H1 (cell line): Measurements from ENCODE around the gene ABHD13. TPM values are rescaled to one million over a fixed set of nuclear protein-coding genes. Genes with fewer than 3 reads are reported as not detected.

Source experiments
- CTCF ChIA-PET: fragments of 300-600 bp; sonication (Branson Sonifier 250); formaldehyde crosslinking; loops from one replicate; lab custom pipeline; 2021; ENCODE audit not compliant: partially characterized antibody; lab: Charles Lee
- POLR2A ChIA-PET: fragments of 300-600 bp; sonication (Branson Sonifier 250); formaldehyde crosslinking; loops from one replicate; lab custom pipeline; 2021; ENCODE audit warnings: inconsistent platforms; ENCODE audit not compliant: partially characterized antibody; lab: Charles Lee
- DNase-seq, 2 experiments: peaks; one replicate each; pipeline versions ENCODE4 v3.0.0 to v3.0.0-alpha.2; 2010 to 2022; ENCODE audit warnings: low spot score in 2 of 2, low read depth in 1 of 2, mixed read lengths in 1 of 2
- FAIRE-seq: peaks from 2 replicates; lab custom pipeline; 2011; peaks lifted over from hg19 to GRCh38; lab: Jason Lieb, UNC
- H2AFZ ChIP-seq: 2 replicates; pipeline ENCODE4 v1.8.1; 2012; ENCODE audit warnings: low read length, inconsistent platforms
- H2AK5ac ChIP-seq: 2 replicates; pipeline ENCODE4 v1.6.1; 2013; ENCODE audit warnings: low read depth, low read length
- H2BK120ac ChIP-seq: replicated peaks from 2 replicates; pipeline ENCODE3; 2013; ENCODE audit warnings: low read depth, low read length, inconsistent platforms
- H2BK12ac ChIP-seq: 2 replicates; pipeline ENCODE4 v1.6.1; 2013; ENCODE audit warnings: low read depth, low read length
- H2BK15ac ChIP-seq: 2 replicates; pipeline ENCODE4 v1.6.1; 2013; ENCODE audit warnings: low read length
- H2BK20ac ChIP-seq: 2 replicates; pipeline ENCODE4 v1.6.1; 2013; ENCODE audit warnings: low read length
- H2BK5ac ChIP-seq: 2 replicates; pipeline ENCODE4 v1.6.1; 2013; ENCODE audit warnings: low read depth, low read length
- H3K14ac ChIP-seq: 2 replicates; pipeline ENCODE4 v1.6.1; 2013; ENCODE audit warnings: inconsistent platforms; ENCODE audit not compliant: insufficient read length
- H3K18ac ChIP-seq: 2 replicates; pipeline ENCODE4 v1.6.1; 2013; ENCODE audit warnings: low read length; ENCODE audit errors: extremely low read depth
- H3K23ac ChIP-seq: 2 replicates; pipeline ENCODE4 v1.6.1; 2013; ENCODE audit warnings: inconsistent platforms; ENCODE audit not compliant: insufficient read length
- H3K23me2 ChIP-seq: 2 replicates; pipeline ENCODE4 v1.6.1; 2013; ENCODE audit warnings: low read depth, low read length
- H3K27ac ChIP-seq: 2 replicates; pipeline ENCODE4 v1.6.1; 2011; ENCODE audit warnings: low read depth, low read length, inconsistent platforms
- H3K27me3 ChIP-seq, 4 experiments: replicated peaks in 1 of 4; 1 replicate in 1 of 4; 2 replicates in 3 of 4; pipeline versions ENCODE4 v1.6.1 to v1.8.1; 2011 to 2013; ENCODE audit warnings: low read length in 3 of 4, mild to moderate bottlenecking in 3 of 4, inconsistent platforms in 2 of 4, mixed read lengths in 2 of 4, moderate library complexity in 1 of 4; ENCODE audit not compliant: control insufficient read depth in 3 of 4, insufficient read depth in 3 of 4; ENCODE audit errors: extremely low read depth in 1 of 4
- H3K36me3 ChIP-seq, 4 experiments: 2 replicates each; pipeline versions ENCODE4 v1.6.1 to v1.8.1; 2011 to 2013; ENCODE audit warnings: mild to moderate bottlenecking in 4 of 4, low read length in 3 of 4, moderate library complexity in 2 of 4, control low read depth in 1 of 4, inconsistent platforms in 1 of 4; ENCODE audit not compliant: insufficient read depth in 4 of 4, control insufficient read depth in 2 of 4
- H3K4ac ChIP-seq: replicated peaks from 2 replicates; pipeline ENCODE3; 2013; ENCODE audit warnings: low read length, low read depth, mixed read lengths, inconsistent platforms; ENCODE audit not compliant: insufficient read length
- H3K4me1 ChIP-seq, 4 experiments: replicated peaks in 1 of 4; 1 replicate in 1 of 4; 2 replicates in 3 of 4; pipeline versions ENCODE4 v1.6.1 to v1.8.1; 2011 to 2013; ENCODE audit warnings: low read length in 3 of 4, inconsistent platforms in 2 of 4, mixed read lengths in 1 of 4; ENCODE audit not compliant: insufficient read depth in 4 of 4, control insufficient read depth in 3 of 4
- H3K4me2 ChIP-seq, 2 experiments: 2 replicates each; pipeline versions ENCODE4 v1.6.1 to v1.8.1; 2011 to 2013; ENCODE audit warnings: low read depth in 2 of 2, low read length in 2 of 2, control low read depth in 1 of 2, inconsistent platforms in 1 of 2, mild to moderate bottlenecking in 1 of 2; ENCODE audit not compliant: insufficient read depth in 1 of 2
- H3K4me3 ChIP-seq, 4 experiments: fragments of 200-600, 300-600 bp in 1 of 4; sonication (generic), shearing (Covaris generic), sonication (Bioruptor Twin) in 1 of 4; 2 replicates each; pipeline versions ENCODE4 v1.5.1 to v1.8.1; 2011 to 2016; ENCODE audit warnings: low read length in 4 of 4, low read depth in 3 of 4, control low read depth in 2 of 4, inconsistent platforms in 2 of 4, mild to moderate bottlenecking in 2 of 4, mixed read lengths in 1 of 4, moderate library complexity in 1 of 4; ENCODE audit not compliant: insufficient read depth in 2 of 4; ENCODE audit errors: extremely low read depth in 1 of 4
- H3K56ac ChIP-seq: replicated peaks from 2 replicates; pipeline ENCODE3; 2013; ENCODE audit warnings: low read depth, mild to moderate bottlenecking, mixed read lengths, low read length, inconsistent platforms; ENCODE audit not compliant: insufficient read length
- H3K79me1 ChIP-seq: 2 replicates; pipeline ENCODE4 v1.6.1; 2013; ENCODE audit warnings: low read depth, low read length, control low read depth
- H3K79me2 ChIP-seq, 2 experiments: 2 replicates each; pipeline versions ENCODE4 v1.6.1 to v1.8.1; 2012 to 2013; ENCODE audit warnings: low read length in 2 of 2, mild to moderate bottlenecking in 2 of 2, inconsistent platforms in 1 of 2; ENCODE audit not compliant: insufficient read depth in 2 of 2, control insufficient read depth in 1 of 2
- H3K9ac ChIP-seq, 4 experiments: replicated peaks in 1 of 4; 1 replicate in 1 of 4; 2 replicates in 3 of 4; pipeline versions ENCODE4 v1.6.1 to v1.8.1; 2011 to 2013; ENCODE audit warnings: low read depth in 3 of 4, low read length in 3 of 4, control low read depth in 2 of 4, mild to moderate bottlenecking in 2 of 4, moderate library complexity in 2 of 4, inconsistent platforms in 1 of 4; ENCODE audit errors: extremely low read depth in 1 of 4
- H3K9me3 ChIP-seq, 2 experiments: 2 replicates each; pipeline versions ENCODE4 v1.6.1 to v1.8.1; 2012 to 2013; ENCODE audit warnings: mild to moderate bottlenecking in 2 of 2, moderate library complexity in 2 of 2, control low read depth in 1 of 2, inconsistent platforms in 1 of 2, low read depth in 1 of 2, low read length in 1 of 2, mixed read lengths in 1 of 2; ENCODE audit not compliant: insufficient read depth in 2 of 2
- H4K20me1 ChIP-seq, 2 experiments: replicated peaks in 1 of 2; 2 replicates each; pipeline versions ENCODE3 to v1.8.1; 2011 to 2013; ENCODE audit warnings: inconsistent platforms in 2 of 2, low read length in 2 of 2, mild to moderate bottlenecking in 1 of 2; ENCODE audit not compliant: insufficient read depth in 2 of 2, control insufficient read depth in 1 of 2
- H4K5ac ChIP-seq: 2 replicates; pipeline ENCODE4 v1.6.1; 2013; ENCODE audit warnings: low read length, low read depth, mixed read lengths, inconsistent platforms; ENCODE audit not compliant: insufficient read length
- H4K8ac ChIP-seq: 2 replicates; pipeline ENCODE4 v1.8.0; 2013; ENCODE audit warnings: mild to moderate bottlenecking, moderate library complexity, low read length, inconsistent platforms; ENCODE audit not compliant: insufficient read depth; ENCODE audit errors: extremely low read depth
- H4K91ac ChIP-seq: replicated peaks from 2 replicates; pipeline ENCODE3; 2013; ENCODE audit warnings: low read length, mixed read lengths, inconsistent platforms; ENCODE audit not compliant: insufficient read length
- CBX5 ChIP-seq: fragments of 300-800, 300-1000 bp; sonication (generic); IDR thresholded peaks from 2 replicates; pipeline ENCODE4 v1.7.1; 2016; ENCODE audit warnings: antibody characterized with exemption, low read length, low read depth
- CBX8 ChIP-seq: fragments of 300-800, 300-1000 bp; sonication (generic); IDR thresholded peaks from 2 replicates; pipeline ENCODE4 v1.7.1; 2016; ENCODE audit warnings: low read depth, low read length, borderline replicate concordance
- CHD2 ChIP-seq: IDR thresholded peaks from 2 replicates; pipeline ENCODE4 v1.6.1; 2012; ENCODE audit warnings: low read length, improper control_type of control experiment
- CREB1 ChIP-seq: IDR thresholded peaks from 2 replicates; pipeline ENCODE4 v1.6.1; 2012; ENCODE audit warnings: inconsistent platforms
- KDM4A ChIP-seq: IDR thresholded peaks from one replicate; pipeline ENCODE4 v1.7.1; 2012; ENCODE audit warnings: low read depth, mild to moderate bottlenecking, moderate library complexity, low read length, inconsistent platforms; ENCODE audit not compliant: severe bottlenecking
- POU5F1 ChIP-seq: IDR thresholded peaks from 2 replicates; pipeline ENCODE4 v1.6.1; 2011; ENCODE audit warnings: low read depth, mild to moderate bottlenecking, low read length, moderate library complexity
- SIN3A ChIP-seq, 2 experiments: IDR thresholded peaks in 1 of 2; conservative IDR thresholded peaks in 1 of 2; 2 replicates each; pipeline ENCODE4 v1.6.1; 2011 to 2012; ENCODE audit warnings: low read length in 2 of 2, improper control_type of control experiment in 1 of 2, low read depth in 1 of 2, mild to moderate bottlenecking in 1 of 2
- SP2 ChIP-seq: IDR thresholded peaks from 2 replicates; pipeline ENCODE4 v1.6.1; 2012; ENCODE audit warnings: mild to moderate bottlenecking, low read length, inconsistent platforms
- SP4 ChIP-seq: IDR thresholded peaks from 2 replicates; pipeline ENCODE4 v1.6.1; 2012; ENCODE audit warnings: low read length, inconsistent platforms
- YY1 ChIP-seq: IDR thresholded peaks from 2 replicates; pipeline ENCODE4 v1.6.1; 2011; ENCODE audit warnings: low read depth, mild to moderate bottlenecking, low read length
- WGBS, 2 experiments: shearing (Covaris generic) in 1 of 2; methylation state at CpG; one replicate each; pipeline versions ENCODE4 v1.1.6 to v1.1.7; 2013 to 2015; ENCODE audit warnings: low lambda C conversion rate in 2 of 2, mixed read lengths in 2 of 2, inconsistent platforms in 1 of 2, low coverage in 1 of 2, missing lambda C conversion rate in 1 of 2; ENCODE audit not compliant: insufficient replicate concordance in 2 of 2, insufficient coverage in 1 of 2, insufficient read length in 1 of 2; ENCODE audit errors: extremely low coverage in 1 of 2, missing lambda C conversion rate in 1 of 2; 5-methylcytosine and 5-hydroxymethylcytosine counted together
- polyA plus RNA-seq, 7 experiments: library from polyadenylated mRNA; depleted of rRNA in 3 of 7; stranded (reverse) in 5 of 7; unstranded in 2 of 7; fragments of >200 nt in 5 of 7; fragments of 200-250 nt in 2 of 7; gene quantifications; 1 replicate in 5 of 7; 2 replicates in 1 of 7; 4 replicates in 1 of 7; pipeline versions ENCODE4 v1.2.1 to v1.2.3, GENCODE V29; 2011 to 2013; ENCODE audit warnings: missing spikeins in 2 of 7, mixed read lengths in 2 of 7
- total RNA-seq: library from RNA; stranded (reverse); fragmentation: NEBNext Ultra II Directional; extraction: Animal tissue kit (Norgen Biotek cat#: 25700); gene quantifications from 2 replicates; pipeline ENCODE4 v1.2.1, GENCODE V29; 2021
- TF ChIP-seq, protein P1 (sequence below): IDR thresholded peaks from 2 replicates; pipeline ENCODE4 v1.6.1; 2012; ENCODE audit warnings: inconsistent platforms
- TF ChIP-seq, protein P2 (sequence below), 3 experiments: IDR thresholded peaks; 1 replicate in 2 of 3; 2 replicates in 1 of 3; pipeline versions ENCODE4 v1.5.1 to v1.6.1; 2011; ENCODE audit warnings: low read length in 3 of 3, mild to moderate bottlenecking in 3 of 3, inconsistent platforms in 2 of 3, low read depth in 1 of 3, moderate library complexity in 1 of 3; ENCODE audit not compliant: insufficient read depth in 1 of 3; ENCODE audit errors: control extremely low read depth in 1 of 3

ABHD13 gene
- total and polyA plus RNA-seq, 2 of the 8 experiments (the other 6 are each of a cell fraction or from before 2014, with no cell fraction given) = 3.5 to 6.6 TPM

DNA sequence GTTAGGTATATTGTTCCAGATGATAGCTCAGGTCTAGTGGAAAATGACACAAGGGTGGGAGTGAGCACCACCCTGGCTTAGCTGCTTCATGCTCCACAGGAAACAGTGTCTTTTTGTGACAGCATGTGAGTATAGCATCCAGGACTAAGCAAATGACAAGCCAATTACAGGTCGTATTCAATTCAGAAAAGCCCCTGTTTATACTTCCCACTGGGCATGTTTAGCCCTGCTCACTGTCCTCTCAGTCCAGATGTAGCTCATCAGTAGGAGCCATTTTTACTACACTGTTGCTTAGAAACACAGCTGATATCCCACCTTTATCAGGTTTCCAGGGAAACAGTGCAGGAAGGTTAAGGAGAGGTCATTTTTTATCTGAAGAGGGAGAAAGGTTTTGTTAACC is 8.0 kb downstream of the ABHD13 start:
- H3K79me2 ChIP-seq = peaks cover under 1 to 55% of the 10 kb centered on the region in 2 experiments; a peak in 3 of 4 replicates
- ChIA-PET CTCF (interaction anchor here (1.1 kb wide), 1 partner anchor 827 kb away, joined by 3 read pairs; no protein-coding TSS in a partner anchor), POLR2A (no interaction called here)
- no peak overlapping the region for H3K9ac ChIP-seq
- no peak overlapping the region for H3K4me2 ChIP-seq
- H2BK12ac ChIP-seq = no peak overlapping the region
- H3K4me1 ChIP-seq = no peaks in the 10 kb centered on the region
- H2AK5ac ChIP-seq = no peak overlapping the region
- peaks cover 0 to 7% (median 0%) of the 10 kb centered on the region in 4 experiments; a peak in 3 of 8 replicates for H3K36me3 ChIP-seq
- H3K14ac ChIP-seq = no peak overlapping the region
- no peak overlapping the region for H2BK120ac ChIP-seq
- no peaks in the 10 kb centered on the region; the same call in 1 of the 2 replicates for H3K79me1 ChIP-seq
- no peak overlapping the region for H2AFZ ChIP-seq
- no peaks in the 10 kb centered on the region for H3K23me2 ChIP-seq
- no peak overlapping the region for H3K56ac ChIP-seq
- no peak overlapping the region for H4K5ac ChIP-seq
- H4K20me1 ChIP-seq = peaks cover 2 to 4% of the 10 kb centered on the region in 2 experiments
- no peak overlapping the region for H4K91ac ChIP-seq
- H2BK20ac ChIP-seq = no peak overlapping the region
- no peak overlapping the region for H3K4ac ChIP-seq
- H3K18ac ChIP-seq = no peak overlapping the region
- FAIRE-seq (no peak), DNase-seq (no peak)
- no peak overlapping the region for H3K27ac ChIP-seq
- no peak overlapping the region for H2BK5ac ChIP-seq
- H4K8ac ChIP-seq = no peak overlapping the region
- no peaks in the 10 kb centered on the region for H3K9me3 ChIP-seq
- 92% methylated on average over 1 of the region's 1 CpG; no CpG with 5 or more reads in 1 of the 2 experiments for WGBS, 2 experiments
- no peak overlapping the region for H2BK15ac ChIP-seq
- no peaks in the 10 kb centered on the region for H3K27me3 ChIP-seq
- no peak overlapping the region for H3K4me3 ChIP-seq
- H3K23ac ChIP-seq = no peak overlapping the region
- TF ChIP-seq CREB1 (no peak), POU5F1 (no peak), KDM4A (no peak), SP4 (no peak), YY1 (no peak), CBX8 (no peak), CBX5 (no peak), SP2 (no peak), SIN3A (conservative IDR thresholded peaks at IDR 0.05 in 1 of 2, IDR thresholded peaks at IDR 0.05 in 1 of 2; ENCODE audit: low read depth in 1 of 2, low read length in 2 of 2) (no peak), CHD2 (no peak)
- TF ChIP-seq, protein P1, sequence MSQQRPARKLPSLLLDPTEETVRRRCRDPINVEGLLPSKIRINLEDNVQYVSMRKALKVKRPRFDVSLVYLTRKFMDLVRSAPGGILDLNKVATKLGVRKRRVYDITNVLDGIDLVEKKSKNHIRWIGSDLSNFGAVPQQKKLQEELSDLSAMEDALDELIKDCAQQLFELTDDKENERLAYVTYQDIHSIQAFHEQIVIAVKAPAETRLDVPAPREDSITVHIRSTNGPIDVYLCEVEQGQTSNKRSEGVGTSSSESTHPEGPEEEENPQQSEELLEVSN = no peak
- TF ChIP-seq, protein P2, sequence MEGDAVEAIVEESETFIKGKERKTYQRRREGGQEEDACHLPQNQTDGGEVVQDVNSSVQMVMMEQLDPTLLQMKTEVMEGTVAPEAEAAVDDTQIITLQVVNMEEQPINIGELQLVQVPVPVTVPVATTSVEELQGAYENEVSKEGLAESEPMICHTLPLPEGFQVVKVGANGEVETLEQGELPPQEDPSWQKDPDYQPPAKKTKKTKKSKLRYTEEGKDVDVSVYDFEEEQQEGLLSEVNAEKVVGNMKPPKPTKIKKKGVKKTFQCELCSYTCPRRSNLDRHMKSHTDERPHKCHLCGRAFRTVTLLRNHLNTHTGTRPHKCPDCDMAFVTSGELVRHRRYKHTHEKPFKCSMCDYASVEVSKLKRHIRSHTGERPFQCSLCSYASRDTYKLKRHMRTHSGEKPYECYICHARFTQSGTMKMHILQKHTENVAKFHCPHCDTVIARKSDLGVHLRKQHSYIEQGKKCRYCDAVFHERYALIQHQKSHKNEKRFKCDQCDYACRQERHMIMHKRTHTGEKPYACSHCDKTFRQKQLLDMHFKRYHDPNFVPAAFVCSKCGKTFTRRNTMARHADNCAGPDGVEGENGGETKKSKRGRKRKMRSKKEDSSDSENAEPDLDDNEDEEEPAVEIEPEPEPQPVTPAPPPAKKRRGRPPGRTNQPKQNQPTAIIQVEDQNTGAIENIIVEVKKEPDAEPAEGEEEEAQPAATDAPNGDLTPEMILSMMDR (IDR thresholded peaks at IDR 0.05; ENCODE audit: control extremely low read depth in 1 of 3, insufficient read depth in 1 of 3, low read depth in 1 of 3, low read length in 3 of 3) = no peak
